ENCODE data around the gene KIAA1755.
A peak's percentile ranks its signal among the peaks of the same experiment; 100 is the strongest.

KIAA1755 gene

DNA sequence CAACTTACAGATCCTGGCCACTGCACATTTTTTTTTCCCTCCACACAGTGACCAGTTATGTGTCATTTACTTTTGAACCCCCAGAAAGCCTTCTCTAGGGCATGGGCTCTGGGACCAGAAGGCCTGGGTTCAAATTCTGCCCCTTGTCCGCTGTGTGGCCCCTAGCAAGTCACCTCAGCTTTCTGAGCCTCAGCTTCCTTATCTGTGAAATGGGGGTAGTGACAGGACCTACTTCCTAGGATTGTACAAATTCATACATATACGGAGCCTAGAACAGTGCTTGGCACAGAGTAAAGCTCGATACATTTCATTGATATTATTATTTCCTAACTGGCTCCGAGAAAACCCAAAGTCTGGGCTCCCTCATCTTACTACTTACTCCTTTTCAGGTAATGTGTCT lies 45.0 kb upstream of the KIAA1755 start:
- CTCF ChIA-PET: interaction anchor here (0.6 to 1.8 kb wide), 8 partner anchors 9 to 84 kb away, joined by 3 to 8 read pairs (median 4); no protein-coding TSS in a partner anchor
- H3K27ac ChIP-seq: no peak overlapping the region
- POLR2A ChIA-PET (ENCODE audit: low non-redundant PET): interaction anchor here (0.6 kb wide), 1 partner anchor 431 kb away, joined by 3 read pairs; no protein-coding TSS in a partner anchor
- TF ChIP-seq, protein P1, sequence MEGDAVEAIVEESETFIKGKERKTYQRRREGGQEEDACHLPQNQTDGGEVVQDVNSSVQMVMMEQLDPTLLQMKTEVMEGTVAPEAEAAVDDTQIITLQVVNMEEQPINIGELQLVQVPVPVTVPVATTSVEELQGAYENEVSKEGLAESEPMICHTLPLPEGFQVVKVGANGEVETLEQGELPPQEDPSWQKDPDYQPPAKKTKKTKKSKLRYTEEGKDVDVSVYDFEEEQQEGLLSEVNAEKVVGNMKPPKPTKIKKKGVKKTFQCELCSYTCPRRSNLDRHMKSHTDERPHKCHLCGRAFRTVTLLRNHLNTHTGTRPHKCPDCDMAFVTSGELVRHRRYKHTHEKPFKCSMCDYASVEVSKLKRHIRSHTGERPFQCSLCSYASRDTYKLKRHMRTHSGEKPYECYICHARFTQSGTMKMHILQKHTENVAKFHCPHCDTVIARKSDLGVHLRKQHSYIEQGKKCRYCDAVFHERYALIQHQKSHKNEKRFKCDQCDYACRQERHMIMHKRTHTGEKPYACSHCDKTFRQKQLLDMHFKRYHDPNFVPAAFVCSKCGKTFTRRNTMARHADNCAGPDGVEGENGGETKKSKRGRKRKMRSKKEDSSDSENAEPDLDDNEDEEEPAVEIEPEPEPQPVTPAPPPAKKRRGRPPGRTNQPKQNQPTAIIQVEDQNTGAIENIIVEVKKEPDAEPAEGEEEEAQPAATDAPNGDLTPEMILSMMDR (conservative IDR thresholded peaks at IDR 0.05; ENCODE audit: low read depth): no peak
- DNase-seq (ENCODE audit: low spot score): no peak

DNA sequence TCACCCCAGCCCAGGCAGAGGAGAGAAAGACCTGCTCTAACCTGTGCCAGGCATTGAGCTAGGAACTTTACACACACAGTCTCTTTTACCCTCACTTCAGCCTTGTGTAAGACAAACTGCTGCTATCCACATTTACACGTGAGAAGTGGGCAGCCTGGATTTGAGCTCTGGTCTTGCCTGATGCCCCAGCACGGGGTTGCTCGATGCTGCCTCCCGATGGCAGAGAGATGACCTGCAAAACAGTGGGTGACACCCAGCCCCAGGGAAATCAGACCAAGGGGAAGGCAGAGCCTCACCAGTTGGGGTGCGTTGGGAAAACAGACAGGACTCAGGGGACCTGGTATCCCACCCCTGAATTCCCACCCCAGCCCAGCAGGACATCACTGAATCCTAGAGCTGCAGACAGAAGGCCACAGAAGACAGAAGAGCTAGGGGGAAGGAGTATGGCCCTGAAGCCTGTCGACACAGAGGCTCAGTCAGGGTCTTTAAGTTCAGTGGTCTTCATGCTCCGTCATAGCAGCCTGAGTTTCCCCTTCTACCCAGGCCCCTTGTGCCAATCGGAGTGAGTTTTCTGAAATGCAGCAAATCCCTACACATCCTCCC lies 44.4 kb upstream of the KIAA1755 start:
- no peak overlapping the region for H3K27ac ChIP-seq
- TF ChIP-seq, protein P1 (conservative IDR thresholded peaks at IDR 0.05; ENCODE audit: low read depth): no peak
- ChIA-PET POLR2A (ENCODE audit: low non-redundant PET) (interaction anchor here (0.6 kb wide), 1 partner anchor 430 kb away, joined by 3 read pairs; no protein-coding TSS in a partner anchor), CTCF (interaction anchor here (0.5 to 1.8 kb wide), 15 partner anchors 9 to 222 kb away, joined by 3 to 8 read pairs (median 4); no protein-coding TSS in a partner anchor)
- peak; percentile 46 for DNase-seq (ENCODE audit: low spot score)

DNA sequence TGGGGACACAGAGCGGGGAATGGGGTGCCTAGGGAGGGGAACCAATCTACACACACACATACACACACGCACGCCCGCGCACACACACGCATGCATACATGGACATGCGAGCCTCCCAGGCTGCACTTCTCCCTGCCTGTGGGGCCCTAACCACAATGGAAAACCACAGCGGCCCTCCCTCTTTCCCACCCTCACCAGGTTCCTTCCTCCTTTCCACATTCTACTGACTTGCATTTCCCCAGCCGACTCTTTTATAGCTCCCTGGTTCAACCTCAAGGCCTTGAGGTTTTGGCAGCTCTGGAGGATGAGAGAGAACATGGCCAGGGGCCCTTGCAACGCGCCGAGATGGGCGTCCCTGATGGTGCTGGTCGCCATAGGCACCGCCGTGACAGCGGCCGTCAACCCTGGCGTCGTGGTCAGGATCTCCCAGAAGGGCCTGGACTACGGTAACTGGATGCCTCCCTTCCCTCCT lies 43.4 kb upstream of the KIAA1755 start, which contains the start of gene BPI:
Gene BPI (plus strand): TSS at position 249 of the 472 bp plus-strand sequence. CDS start 68 bp downstream, at position 317.
- no peak for DNase-seq (ENCODE audit: low spot score)
- no peak within 1 kb of the TSS for H3K27ac ChIP-seq
- ChIA-PET POLR2A (ENCODE audit: low non-redundant PET) (interaction anchor here (0.7 kb wide), 1 partner anchor 26 kb away, joined by 4 read pairs; no protein-coding TSS in a partner anchor), CTCF (interaction anchor here (0.9 to 2.0 kb wide), 4 partner anchors 15 to 75 kb away, joined by 3 to 5 read pairs (median 4); no protein-coding TSS in a partner anchor)
- TF ChIP-seq, protein P1 (conservative IDR thresholded peaks at IDR 0.05; ENCODE audit: low read depth): no peak

GRCh38 chr20:38302786-38303185 lies 42.3 kb upstream of the KIAA1755 start:
- TF ChIP-seq, protein P1 (conservative IDR thresholded peaks at IDR 0.05; ENCODE audit: low read depth): no peak
- ChIA-PET CTCF (interaction anchor here (0.6 to 2.0 kb wide), 5 partner anchors 16 to 234 kb away, joined by 3 to 4 read pairs (median 3); no protein-coding TSS in a partner anchor), POLR2A (ENCODE audit: low non-redundant PET) (no interaction called here)
- DNase-seq (ENCODE audit: low spot score): no peak
- H3K27ac ChIP-seq: no peak overlapping the region

- DNase-seq (ENCODE audit: low spot score): no peak
- ChIA-PET POLR2A (ENCODE audit: low non-redundant PET) (no interaction called here), CTCF (interaction anchor here (0.6 to 0.9 kb wide), 3 partner anchors 70 to 737 kb away, joined by 3 read pairs; no protein-coding TSS in a partner anchor)
- no peak overlapping the region for H3K27ac ChIP-seq
- TF ChIP-seq, protein P1 (conservative IDR thresholded peaks at IDR 0.05; ENCODE audit: low read depth): no peak
Observed at GRCh38 chr20:38301309-38301708, 40.8 kb upstream of the KIAA1755 start.

GRCh38 chr20:38300438-38300837 lies 39.9 kb upstream of the KIAA1755 start:
- ChIA-PET CTCF (interaction anchor here (0.7 to 0.9 kb wide), 2 partner anchors 70 to 127 kb away, joined by 3 to 4 read pairs; no protein-coding TSS in a partner anchor), POLR2A (ENCODE audit: low non-redundant PET) (no interaction called here)
- TF ChIP-seq, protein P1 (conservative IDR thresholded peaks at IDR 0.05; ENCODE audit: low read depth): no peak
- DNase-seq (ENCODE audit: low spot score): no peak
- no peak overlapping the region for H3K27ac ChIP-seq

Measured in RWPE1 (cell line).